ENCODE measurements around the gene KCNQ1. TPM values are rescaled to one million over a fixed set of nuclear protein-coding genes. Genes with fewer than 3 reads are reported as not detected.

The KCNQ1 gene
- total RNA-seq, 1 experiment from 2014 or later, result not detected

DNA sequence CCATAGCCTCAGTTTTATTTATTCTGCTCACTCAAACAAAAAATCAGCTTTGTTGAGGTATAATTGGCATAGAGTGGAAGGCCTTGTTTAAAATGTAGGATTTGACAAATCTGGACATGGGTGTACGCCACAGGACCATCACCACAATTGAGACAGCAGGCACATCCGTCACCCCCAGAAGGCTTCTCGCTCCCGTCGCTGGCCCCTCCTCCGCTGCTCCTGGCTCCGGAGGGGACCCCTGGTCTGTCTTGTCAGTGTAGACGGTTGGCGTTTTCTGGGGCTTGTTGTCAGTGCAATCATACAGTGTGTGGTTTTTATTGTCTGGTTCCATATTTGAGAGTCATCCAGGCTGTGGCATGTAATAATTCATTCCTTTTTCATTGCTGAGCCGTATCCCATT lies 97.6 kb downstream of the KCNQ1 start:
- no peak for DNase-seq (ENCODE audit: extremely low read depth, low read depth)

DNA sequence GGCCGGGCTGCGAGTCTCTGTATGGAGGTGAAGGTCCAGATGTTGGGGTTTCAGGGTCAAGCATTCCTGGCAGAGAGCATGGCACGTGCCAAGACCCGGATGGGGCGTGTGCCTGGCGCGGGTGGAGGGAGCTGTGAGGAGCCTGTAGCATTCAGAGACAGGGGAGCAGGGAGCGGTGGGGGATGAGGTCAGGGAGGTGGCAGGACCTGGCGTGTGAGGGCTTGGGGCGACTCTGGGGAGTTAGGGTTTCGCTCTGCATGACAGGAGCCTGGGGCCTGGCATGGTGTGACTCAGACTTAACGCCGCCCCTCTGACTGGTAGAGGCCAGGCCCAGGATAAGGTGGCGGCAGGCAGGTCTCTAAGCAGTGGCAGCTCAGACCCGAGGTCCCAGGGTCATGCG lies 103.0 kb downstream of the KCNQ1 start:
- no peak for DNase-seq (ENCODE audit: extremely low read depth, low read depth)

DNA sequence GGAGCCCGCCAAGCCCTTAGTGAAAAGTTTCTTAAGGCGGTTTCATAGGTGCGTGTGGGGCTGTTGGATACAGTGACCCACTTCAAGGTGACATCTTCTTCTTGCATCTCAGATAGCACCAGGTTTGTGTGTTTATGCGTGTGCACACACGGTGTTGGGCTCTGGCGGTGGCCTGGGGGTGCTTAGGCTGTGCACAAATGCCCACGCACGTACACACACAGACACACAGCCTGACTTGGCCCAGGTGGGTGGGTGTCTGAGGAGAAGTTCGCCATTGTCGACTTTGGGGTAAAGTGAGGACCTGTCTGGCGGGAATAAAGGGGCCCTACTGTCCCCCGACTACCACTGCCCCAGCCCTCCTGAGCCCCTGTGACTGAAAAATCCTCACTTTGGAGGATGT lies 103.8 kb downstream of the KCNQ1 start:
- DNase-seq (ENCODE audit: extremely low read depth, low read depth), result no peak

DNA sequence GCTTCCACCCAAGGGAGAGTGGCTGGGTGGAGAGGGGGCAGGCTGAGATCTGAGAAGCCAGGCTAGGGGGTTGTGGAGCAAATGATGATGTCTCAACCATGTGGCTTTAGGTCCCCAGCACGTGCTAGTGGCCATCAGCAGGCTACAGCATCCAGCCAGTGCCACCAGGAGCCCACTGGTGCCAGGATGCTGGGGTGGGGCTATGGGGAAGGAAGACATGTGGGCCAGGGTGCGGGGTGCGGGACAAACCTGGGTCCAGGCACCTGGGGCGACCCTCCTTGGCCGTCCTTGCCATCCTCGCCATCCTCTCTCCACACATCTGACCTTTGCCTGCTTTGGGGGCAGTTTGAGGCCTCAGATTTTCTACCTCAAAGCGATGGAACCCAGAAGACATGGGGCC lies 104.3 kb downstream of the KCNQ1 start:
- no peak for DNase-seq (ENCODE audit: extremely low read depth, low read depth)

DNA sequence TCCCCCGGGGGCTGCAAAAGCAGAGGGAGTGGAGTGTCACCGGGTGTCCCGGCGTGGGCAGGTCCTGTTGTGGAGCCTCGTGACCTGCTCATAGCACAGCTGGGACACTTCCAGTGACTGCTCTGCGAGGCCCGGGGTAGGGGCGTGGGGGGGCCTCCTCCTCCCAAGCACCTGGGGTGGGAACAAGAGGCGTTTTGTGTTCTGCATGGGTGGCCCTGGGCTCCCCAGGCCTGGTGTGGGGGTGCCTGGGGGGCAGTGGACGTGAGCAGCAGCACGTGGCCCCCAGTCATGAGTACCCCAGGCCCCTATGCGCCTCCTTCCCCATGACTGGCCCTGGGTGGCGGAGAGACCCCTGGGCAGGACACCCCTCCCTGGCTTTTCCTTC lies 104.7 kb downstream of the KCNQ1 start:
- DNase-seq (ENCODE audit: extremely low read depth, low read depth), result no peak

DNA sequence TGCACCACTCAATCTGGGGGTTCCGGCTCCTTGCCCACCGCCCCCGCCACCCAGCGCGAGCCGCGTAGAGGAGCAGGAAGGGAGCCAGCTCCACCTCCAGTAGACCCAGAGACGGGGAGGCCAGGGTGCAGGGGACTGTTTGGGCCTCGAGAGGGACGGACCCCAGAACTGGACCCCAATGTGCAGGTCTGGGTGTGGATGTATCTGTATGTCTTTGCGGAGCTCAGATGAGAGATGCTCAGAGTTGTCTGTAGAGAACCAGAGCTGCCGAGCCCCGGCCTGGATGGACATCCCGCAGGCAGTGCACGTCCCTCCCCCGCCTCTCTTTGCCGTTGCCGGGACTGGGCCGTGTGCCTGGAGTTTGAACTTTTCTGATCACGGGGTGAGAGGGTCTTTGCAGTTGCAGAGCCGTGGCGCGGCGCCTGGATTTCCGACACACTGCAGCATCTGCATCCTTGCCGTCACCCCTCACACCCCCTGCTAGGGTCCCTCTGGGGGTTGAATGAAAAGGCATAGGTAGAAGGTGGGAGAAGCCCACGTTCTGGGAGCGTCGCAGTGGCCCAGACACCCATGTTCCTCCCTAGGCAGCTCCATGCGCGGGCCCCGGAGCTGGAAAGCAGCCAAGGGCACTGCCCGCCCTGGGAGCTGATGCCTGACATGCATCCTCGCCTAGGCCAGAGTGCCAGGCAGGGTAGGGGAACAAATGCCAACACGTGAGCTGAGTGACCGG lies 105.2 kb downstream of the KCNQ1 start:
- no peak for DNase-seq (ENCODE audit: extremely low read depth, low read depth)

DNA sequence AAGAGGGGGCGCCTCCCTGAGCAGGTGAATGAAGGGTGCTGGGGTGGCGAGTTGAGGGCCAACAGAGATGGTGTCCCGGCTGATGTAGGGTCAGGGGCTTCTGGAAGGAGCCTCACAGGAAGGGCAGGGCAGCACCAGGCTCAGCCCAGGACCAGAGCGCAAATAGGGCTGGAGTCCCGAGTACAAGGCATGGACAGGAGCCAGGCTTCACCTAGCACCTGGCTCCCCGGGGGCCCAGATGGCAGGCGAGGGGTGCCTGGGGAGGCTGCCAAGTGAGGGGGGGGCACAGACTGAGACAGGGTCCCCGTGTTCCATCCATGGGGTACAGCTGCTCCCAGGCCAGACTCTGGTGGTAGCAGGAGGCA lies 105.8 kb downstream of the KCNQ1 start:
- DNase-seq (ENCODE audit: extremely low read depth, low read depth), result no peak

DNA sequence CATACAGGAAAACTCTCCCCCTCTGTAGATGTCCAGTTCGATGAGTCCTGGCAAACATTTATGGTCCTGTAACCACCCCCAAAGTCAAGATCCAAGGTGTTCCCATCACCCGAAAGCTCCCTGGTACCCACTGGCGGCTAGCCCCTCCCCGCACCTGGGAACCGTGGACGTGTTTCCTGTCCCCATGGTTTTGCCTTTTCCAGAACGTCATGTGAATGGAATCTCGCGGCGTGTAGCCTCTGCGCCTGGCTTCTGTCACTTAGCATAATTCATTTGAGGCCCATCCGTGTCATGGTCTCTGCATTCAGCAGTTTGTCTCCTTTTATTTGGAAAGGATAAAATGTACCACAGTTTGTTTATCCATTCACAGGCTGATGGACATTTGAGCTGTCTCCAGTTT lies 106.3 kb downstream of the KCNQ1 start:
- DNase-seq (ENCODE audit: extremely low read depth, low read depth), result no peak

DNA sequence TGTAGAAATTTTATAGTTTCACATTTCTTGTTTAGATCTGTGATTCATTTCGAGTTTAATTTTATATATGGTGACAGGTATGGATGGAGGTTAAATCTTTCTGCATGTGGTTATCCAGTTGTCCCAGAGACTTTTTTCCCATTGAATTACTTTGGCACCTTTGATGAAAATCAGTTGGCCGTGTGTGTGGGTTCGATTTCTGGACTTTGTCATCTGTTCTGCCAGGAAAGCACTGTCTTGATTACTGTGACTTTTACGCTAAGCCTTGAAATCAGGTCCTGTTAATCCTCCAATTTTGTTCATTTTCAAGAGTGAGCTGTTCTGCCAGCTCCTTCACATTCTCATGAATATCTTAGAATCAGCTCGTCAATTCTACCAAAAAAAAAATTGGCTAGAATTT lies 107.4 kb downstream of the KCNQ1 start:
- DNase-seq (ENCODE audit: extremely low read depth, low read depth), result no peak

DNA sequence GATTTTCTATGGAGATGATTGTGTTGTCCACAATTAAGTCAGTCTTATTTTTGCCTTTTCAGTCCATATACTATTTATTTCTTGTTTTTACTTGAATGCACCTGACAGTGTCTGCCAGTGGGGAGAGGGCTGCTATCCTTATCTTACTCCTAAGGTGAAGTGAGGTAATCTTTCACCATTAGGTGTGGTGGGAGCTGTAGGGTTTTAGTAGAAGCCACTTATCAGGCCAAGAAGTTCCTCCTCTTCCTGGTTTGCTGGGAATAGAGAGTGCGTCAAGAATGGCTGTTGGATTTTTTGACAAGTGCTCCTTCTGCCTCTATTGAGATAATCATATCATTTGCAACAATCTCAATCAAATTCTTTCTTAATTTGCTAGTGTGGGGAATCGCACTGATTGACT lies 108.4 kb downstream of the KCNQ1 start:
- no peak for DNase-seq (ENCODE audit: extremely low read depth, low read depth)

DNA sequence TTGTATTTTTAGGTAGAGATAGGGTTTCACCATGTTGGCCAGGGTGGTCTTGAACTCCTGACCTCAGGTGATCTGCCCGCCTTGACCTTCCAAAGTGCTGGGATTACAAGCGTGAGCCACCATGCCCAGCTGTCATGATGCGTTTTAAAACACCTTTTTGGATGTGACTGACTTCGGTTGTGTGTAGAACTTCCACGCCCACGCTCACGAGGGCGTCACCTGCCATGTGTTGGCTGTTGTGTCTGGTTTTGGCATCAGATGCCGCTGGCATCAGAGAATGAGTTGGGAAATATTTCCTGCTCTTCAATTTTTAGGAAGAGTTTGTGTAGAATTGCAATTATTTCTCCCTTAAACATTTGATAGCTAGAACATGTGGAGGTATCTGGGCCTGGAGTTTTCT lies 109.1 kb downstream of the KCNQ1 start:
- DNase-seq (ENCODE audit: extremely low read depth, low read depth), result no peak

DNA sequence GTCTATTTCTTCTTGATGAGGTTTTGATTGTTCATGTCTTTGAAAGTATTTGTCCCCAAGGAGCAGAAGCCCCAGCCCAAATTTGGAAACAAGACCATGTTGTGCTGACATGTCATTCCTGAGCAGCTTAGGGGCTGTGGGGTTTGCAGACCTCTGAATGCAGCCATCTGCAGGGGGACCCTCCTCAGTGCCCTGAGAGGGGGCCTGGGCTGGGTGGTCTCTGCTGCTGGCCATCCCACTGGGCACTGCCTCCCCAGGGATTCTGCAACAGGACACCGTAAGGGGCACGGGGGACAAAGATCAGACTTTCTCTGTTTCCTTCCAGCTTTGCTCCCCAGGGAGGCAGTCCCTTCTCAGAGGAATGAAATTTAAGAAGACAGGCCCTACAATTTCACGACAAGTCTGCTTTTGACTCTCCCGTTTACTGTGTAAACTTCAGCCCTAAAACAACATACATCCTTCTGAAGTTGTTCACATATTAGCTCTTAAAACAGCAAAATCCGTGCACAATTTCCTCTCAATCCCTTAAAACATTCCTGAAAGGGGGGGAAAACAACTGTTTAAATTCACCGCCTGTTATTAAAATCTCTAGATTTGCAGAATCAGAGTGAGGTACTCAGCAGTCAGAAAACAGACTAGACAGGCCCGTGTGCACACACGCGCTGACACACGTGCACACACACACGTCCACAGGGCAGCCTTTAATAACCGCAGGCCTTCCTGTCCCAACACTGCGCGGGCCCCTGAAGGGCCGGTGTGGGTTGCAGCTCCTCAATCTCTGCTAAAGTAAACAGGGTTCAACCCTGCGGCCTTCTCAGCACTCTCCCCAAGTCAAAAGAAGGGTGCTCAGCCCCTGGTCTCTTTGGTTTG lies 109.8 kb downstream of the KCNQ1 start:
- DNase-seq (ENCODE audit: extremely low read depth, low read depth), result no peak

DNA sequence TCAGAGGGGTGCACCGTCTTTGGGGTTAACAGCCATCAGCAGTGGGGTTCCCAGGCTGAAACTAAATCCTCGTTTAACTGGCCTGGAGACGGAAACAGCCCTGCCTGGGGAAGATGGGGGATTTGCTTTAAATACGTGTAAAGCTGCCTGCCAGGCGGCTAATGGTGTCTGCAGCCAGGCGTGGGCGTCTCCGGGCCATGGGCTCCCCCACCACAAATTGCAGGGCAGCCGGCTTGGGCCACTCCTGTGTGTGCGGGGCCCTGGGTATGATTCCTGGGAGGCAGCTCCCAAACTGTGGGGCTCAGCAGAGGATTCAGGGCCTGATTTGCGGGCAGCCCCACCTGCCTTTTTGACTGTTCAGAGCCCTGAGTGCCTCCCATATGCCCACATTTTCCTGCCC lies 110.5 kb downstream of the KCNQ1 start:
- DNase-seq (ENCODE audit: extremely low read depth, low read depth), result no peak

DNA sequence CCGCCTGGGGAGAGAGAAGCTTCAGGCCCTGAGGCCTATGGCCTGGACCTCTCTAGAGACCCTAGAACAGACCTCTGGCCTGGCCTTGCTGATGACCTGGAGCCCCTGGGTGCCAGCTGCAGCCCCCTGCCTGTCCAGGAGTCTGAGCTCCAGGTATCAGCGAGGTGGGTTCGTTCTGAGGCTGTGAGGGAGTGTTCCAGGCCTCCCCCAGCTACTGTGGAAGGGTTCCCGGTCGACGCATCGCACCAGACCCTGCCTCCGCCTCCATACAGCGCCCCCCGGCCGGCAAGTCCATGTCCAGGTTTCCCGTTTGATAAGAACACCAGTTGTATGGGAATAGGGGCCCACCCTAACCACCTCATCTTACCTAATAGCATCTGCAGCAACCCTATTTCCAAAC lies 111.1 kb downstream of the KCNQ1 start:
- DNase-seq (ENCODE audit: extremely low read depth, low read depth), result no peak

DNA sequence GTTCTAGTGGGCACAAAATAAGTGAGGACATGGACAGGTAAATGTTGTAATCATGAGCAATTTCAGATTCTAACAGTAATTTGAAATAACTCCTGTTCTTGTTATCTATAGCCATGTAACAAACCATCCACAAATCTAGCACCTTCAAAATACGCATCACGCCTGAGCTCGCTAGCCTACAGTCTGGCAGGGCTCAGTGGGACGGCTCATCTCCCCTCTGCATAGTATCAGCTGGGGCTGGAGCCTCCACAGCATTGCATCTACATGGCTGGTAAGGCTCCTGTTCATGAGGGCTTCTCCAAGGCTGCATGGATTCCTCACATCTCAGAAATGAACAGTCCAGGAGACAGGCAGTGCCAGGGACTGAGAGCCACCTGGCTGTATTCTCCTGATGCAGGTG lies 112.6 kb downstream of the KCNQ1 start:
- DNase-seq (ENCODE audit: extremely low read depth, low read depth), result no peak

DNA sequence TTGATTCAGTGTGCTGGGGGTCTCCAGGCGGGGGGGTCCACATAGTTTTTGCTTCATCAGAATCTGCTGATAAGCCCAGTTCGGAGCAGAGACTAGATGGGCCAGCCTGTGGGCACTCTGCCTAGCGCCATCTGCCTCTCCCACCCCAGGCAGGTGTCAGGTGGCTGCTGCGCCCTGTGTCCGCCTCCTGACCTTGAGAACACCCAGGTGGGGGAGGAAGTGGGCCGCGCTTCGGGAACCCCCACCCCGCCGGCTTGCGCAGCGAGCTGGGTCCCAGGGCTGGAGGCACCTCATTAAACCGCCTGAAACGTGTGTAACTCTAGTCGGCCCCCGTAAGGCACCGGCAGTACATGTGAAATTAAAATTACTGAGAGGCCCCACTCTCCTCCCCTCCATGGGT lies 113.6 kb downstream of the KCNQ1 start:
- DNase-seq (ENCODE audit: extremely low read depth, low read depth), result no peak

DNA sequence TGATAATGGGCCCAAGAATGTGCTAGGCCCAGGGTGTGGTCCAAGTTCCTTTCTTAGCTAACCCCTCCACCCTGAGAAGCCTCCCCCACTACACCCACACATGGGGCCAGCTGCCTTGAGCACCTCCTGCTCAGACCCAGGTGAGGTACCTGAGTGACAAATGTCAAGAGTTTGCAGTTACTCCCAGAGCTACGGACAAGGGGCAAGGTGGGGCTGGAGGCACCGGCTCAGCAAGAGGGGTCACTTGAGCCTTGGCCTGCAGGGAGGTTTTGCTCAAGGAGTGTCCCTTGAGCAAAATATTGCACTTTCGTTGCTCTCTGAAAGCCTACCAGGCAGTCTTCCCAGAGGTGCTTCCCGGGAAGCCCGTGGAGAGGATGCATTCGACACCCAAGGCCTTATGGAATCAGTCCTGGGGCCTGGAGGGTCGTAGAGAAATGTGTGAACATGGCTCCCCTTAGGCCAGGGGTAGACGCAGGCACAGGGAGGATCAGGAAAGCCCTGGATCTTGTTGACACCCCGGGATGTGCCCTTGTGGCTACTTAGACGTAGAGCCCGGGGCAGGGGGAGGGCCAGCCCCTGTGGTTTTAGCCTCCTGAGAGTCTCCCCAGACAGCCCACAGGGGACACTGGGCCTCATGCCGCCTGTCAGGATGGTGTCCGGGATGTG lies 114.2 kb downstream of the KCNQ1 start:
- DNase-seq (ENCODE audit: extremely low read depth, low read depth), result no peak

DNA sequence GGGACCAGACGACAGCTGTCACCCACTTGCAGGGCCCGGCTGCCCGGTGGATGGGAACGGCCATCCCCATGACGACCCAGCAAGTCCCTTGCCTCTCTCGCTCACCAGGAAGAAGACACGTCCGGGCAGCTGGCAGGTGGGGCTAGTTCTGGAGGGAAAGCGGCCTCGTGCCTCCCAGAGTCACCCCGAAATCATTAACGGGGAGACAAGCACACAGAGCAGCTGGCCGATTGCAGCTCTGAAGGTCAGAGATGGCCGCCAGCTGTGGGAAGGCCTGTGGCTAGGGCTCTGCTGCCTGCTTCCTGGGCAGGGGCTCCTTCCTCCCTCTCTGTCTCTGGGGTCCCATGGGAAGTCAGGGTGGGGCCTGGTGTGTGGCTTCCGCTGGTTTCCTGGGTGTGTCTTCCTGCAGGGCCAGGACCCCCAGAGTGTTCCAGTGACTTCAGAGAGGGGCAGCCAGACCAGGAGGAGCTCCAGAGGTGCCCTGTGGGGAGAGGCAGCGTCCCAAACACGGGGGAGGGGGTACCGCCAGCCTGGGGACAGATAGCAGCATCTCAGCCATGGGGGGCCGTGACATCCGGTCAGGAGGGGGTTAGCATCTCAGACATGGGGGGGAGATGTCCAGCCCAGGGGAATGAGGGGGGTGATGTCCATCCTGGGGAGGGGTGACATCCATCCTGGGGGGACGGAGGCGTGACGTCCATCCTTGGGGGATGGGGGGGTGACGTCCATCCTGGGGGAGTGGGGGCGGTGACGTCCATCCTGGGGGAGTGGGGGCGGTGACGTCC lies 114.9 kb downstream of the KCNQ1 start:
- no peak for DNase-seq (ENCODE audit: extremely low read depth, low read depth)

DNA sequence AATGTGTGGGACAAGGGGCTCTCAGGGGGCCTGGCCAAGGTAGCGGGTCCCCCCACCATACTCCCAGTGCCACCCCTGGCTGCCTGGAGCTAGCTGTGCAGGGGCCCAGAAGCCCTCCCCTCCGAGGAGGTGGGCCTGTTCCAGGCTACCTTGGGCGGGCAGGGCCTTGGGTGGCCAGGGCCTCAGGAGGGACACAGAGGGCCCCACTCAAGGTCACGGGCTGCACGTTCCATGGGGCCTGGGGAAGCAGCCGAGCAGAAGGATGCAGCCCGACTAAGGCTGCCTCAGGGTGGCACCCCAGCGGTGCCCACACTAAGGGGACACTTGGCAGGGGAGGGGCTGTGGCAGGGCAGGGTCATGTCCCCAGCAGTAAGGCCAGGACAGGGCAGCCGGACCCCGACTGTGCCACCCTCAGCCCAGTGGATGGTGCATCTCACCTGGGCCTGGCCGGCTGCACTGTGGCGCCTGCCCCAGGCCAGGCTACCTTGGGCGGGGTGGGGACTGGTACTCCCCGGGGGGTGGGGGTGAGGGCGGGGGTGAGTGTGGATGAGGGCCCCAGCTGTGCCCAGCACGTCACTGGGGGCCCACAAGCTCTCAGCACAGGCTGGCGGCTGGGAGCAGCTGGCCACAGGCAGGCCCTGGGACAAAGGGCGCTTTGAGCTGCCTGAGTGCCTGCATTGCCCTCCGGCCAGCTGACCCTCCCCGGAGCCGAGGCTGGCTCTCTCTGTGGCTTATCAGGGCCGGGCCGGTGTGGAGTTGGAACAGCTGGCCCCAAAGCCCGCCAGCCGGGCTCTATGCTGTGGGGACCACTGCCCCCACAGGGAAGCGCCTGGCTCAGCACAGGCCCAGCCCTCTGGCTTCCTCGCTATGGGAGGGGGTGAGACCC lies 117.1 kb downstream of the KCNQ1 start:
- DNase-seq (ENCODE audit: extremely low read depth, low read depth), result no peak

DNA sequence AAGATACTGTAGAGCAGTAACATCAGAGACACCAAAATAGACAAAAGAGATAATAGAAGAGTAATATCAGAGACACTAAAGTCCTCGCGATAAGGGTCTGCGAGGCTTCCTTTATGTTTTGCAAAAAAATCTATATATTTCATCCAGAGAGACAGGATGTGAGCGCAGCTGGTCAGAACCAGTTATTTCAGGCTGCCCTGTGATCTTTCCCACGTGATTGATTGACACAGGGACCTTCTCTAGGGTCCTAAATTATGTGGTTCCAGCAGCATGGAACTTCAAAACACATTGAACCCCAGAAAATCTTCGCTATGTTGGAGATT lies 118.0 kb downstream of the KCNQ1 start:
- DNase-seq (ENCODE audit: extremely low read depth, low read depth), result no peak
